ENCODE results near the gene MYOG. TPM values are rescaled to one million over a fixed set of nuclear protein-coding genes. Genes with fewer than 3 reads are reported as not detected.

MYOG gene
- total and polyA plus RNA-seq, 8 donors: 0.13 TPM; not detected in 7

DNA sequence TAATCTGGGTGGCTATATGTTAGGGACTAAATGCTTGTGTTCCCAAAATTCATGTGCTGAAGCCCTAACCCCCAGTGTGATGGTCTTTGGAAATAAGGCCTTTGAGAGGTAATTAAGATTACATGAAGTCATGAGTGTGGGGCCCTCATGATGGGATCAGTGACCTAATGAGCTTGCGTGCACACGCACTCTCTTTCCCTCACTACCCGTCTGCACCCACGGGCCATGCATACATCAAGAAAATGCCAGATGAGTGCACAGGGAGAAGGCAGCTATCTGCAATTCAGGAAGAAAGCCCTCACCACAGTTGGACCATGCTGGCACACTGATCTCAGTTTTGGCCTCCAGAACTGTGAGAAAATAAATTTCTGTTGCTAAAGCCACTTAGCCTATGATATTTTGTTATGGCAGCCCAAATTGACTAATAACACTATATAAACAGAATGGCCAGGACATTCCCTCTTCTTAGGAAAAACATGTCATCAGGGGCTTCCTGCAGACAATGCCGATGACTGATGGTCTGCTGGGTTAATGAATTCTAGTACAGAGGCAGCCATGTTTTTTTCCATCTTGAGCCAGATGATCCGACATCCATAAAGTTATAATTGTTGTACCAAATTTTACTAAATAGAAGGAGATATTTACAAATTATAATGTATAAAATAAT is 18.1 kb upstream of the MYOG start:
- intact Hi-C loops (cut with DNase I): no loop called here
- Histone ChIP-seq H3K4me3 (no peak overlapping the region), H3K27ac (no peak overlapping the region), H3K36me3 (no peaks in the 10 kb centered on the region), H3K4me1 (no peaks in the 10 kb centered on the region), H3K27me3 (peaks cover 3 to 16% of the 10 kb centered on the region in 2 donors), H3K9me3 (peaks cover 0 to 9% of the 10 kb centered on the region in 2 donors)
- DNase-seq (no peak), ATAC-seq (no peak)
- TF ChIP-seq, protein P1, sequence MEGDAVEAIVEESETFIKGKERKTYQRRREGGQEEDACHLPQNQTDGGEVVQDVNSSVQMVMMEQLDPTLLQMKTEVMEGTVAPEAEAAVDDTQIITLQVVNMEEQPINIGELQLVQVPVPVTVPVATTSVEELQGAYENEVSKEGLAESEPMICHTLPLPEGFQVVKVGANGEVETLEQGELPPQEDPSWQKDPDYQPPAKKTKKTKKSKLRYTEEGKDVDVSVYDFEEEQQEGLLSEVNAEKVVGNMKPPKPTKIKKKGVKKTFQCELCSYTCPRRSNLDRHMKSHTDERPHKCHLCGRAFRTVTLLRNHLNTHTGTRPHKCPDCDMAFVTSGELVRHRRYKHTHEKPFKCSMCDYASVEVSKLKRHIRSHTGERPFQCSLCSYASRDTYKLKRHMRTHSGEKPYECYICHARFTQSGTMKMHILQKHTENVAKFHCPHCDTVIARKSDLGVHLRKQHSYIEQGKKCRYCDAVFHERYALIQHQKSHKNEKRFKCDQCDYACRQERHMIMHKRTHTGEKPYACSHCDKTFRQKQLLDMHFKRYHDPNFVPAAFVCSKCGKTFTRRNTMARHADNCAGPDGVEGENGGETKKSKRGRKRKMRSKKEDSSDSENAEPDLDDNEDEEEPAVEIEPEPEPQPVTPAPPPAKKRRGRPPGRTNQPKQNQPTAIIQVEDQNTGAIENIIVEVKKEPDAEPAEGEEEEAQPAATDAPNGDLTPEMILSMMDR (IDR thresholded peaks at IDR 0.05): no peak

DNA sequence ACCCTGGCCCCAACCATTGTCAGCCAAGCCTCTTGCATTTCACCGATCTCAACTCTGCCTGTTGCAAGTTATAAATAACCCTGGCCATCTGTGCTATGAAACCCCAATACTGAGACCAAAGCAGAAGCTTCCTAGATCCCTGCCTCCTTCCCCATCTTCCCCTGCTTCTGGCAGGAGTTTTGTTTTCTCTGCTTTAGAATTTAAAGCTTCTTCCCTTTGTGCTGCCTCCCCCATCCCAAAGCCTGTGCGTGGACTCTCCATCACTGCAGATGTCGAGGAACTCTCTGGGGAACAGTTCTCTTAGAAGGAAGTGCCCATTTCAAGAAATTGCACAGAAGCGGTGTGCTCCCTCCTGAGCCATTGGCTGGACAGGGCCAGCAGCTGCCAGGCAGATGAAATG is 17.4 kb upstream of the MYOG start:
- Histone ChIP-seq H3K27ac (no peak overlapping the region), H3K36me3 (no peaks in the 10 kb centered on the region), H3K4me1 (no peaks in the 10 kb centered on the region), H3K4me3 (no peak overlapping the region), H3K9me3 (peaks cover 0 to 9% of the 10 kb centered on the region in 2 donors), H3K27me3 (peaks cover 3 to 16% of the 10 kb centered on the region in 2 donors)
- TF ChIP-seq, protein P1 (IDR thresholded peaks at IDR 0.05): no peak
- ATAC-seq: no peak
- intact Hi-C loops (cut with DNase I): no loop called here
- DNase-seq: no peak

DNA sequence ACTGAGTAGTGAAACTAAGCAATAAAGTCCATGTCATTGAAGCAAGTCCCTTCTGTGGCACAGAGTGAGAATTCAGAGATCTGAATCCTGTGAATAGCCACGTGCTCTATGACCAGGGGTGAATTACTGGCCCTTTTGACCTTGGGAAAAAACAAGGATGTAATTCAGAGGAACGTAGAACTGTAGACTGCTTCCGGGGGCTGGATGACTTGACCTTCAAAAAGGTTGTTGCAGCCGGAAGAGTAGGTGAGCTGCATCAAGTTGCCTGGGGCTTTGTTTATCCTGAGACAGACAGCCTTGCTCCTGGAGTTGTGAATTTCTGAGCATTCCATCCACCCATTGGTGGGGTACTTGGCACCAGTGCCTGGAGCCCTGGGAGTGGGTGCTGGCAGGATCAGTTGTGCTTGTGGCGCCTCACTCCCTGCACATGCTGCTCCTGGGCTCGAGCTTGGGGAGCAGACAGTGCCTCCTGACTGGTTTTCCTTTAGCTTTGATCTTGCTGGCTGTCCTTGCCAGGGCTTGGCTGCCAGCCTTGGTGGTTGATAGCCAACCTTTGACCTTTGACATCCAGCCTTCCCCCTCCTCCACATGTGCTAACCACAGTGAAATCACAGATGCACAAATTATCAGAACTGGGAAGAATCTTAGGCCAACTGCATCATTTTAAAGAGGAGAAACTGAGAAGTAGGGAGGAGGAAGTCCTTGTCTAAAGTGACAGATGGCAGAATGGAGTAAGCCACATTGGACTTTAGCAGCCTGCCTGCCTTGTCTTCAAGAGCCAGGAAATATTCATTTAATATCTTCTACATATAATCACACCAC is 16.2 kb upstream of the MYOG start:
- TF ChIP-seq, protein P1 (IDR thresholded peaks at IDR 0.05): no peak
- Histone ChIP-seq H3K36me3 (no peaks in the 10 kb centered on the region), H3K9me3 (peaks cover 0 to 9% of the 10 kb centered on the region in 2 donors), H3K4me1 (no peaks in the 10 kb centered on the region), H3K27ac (no peak overlapping the region), H3K27me3 (peaks cover 0 to 6% of the 10 kb centered on the region in 2 donors), H3K4me3 (no peak overlapping the region)
- ATAC-seq (no peak), DNase-seq (no peak)
- intact Hi-C loops (cut with DNase I): no loop called here

DNA sequence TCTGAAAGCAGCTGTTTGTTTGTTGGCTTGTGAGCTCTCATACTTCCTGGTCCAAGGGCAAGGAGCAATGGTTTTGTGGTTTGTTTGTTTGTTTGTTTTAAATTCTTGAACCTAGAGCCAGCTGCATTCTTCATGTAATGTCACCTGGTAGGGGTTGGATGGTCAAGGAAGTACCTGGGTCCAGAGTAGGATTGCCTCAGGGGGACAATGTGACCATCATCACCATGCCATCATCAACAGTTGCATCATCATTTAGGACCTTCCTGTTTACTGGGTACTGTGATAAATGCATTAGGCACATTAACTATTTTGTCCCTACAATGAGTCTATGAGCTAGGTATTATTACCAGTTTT is 14.7 kb upstream of the MYOG start:
- TF ChIP-seq, protein P1 (IDR thresholded peaks at IDR 0.05): no peak

DNA sequence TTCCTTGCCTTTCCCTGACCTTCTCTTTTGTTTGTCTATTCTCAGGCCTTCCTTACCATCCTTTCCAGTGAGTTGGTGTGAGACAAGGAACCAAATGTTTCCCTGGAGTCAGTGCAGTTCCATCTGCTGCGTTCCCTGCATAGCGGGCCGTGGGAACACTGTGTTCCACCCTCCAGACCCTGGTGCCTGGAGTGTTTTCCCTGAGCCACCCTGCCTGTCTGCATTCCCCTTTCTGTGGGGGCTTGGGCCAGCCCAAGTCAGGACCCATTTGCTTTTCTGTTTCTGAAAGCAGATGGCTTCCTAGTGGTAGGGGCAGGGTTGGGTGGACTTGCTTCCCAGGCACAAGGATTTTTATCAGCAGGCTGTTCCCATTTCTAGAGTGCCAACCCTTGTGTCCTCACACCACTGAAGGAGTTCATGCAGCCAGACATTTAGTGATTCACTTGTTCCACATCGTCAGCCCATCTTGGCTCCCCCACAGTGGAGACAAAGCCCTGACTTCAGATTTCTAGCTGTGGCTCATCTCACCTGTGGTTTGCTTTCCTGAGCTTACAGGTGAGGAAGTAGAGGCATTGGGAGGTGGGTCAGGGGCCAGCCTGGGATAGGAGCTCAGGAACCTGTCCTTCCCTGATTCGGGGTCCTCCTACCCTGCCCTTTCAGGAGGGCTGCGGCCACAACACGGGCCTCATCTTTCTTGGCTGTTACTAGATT is 14.1 kb upstream of the MYOG start:
- intact Hi-C loops (cut with DNase I): no loop called here
- ATAC-seq (no peak), DNase-seq (no peak)
- H3K4me1 ChIP-seq: no peaks in the 10 kb centered on the region
- peaks cover 0 to 20% of the 10 kb centered on the region in 2 donors for H3K9me3 ChIP-seq
- H3K27ac ChIP-seq: no peak overlapping the region
- H3K4me3 ChIP-seq: no peak overlapping the region
- no peaks in the 10 kb centered on the region for H3K27me3 ChIP-seq
- TF ChIP-seq, protein P1 (IDR thresholded peaks at IDR 0.05): no peak
- no peaks in the 10 kb centered on the region for H3K36me3 ChIP-seq

More for the DNA sequence above, 14.7 kb upstream of the MYOG start:
- DNase-seq: no peak
- H3K36me3 ChIP-seq: no peaks in the 10 kb centered on the region
- no peak overlapping the region for H3K4me3 ChIP-seq
- no peaks in the 10 kb centered on the region for H3K4me1 ChIP-seq
- no peaks in the 10 kb centered on the region for H3K27me3 ChIP-seq
- H3K9me3 ChIP-seq: peaks cover 0 to 15% of the 10 kb centered on the region in 2 donors
- intact Hi-C loops (cut with DNase I): no loop called here
- ATAC-seq: no peak
- H3K27ac ChIP-seq: no peak overlapping the region

Data from left lung (tissue), 10 donors.